Naive thymus-derived CD8-positive, alpha-beta T cell (primary cell): Measurements from ENCODE around the gene CPED1. TPM values are rescaled to one million over a fixed set of nuclear protein-coding genes. Genes with fewer than 3 reads are reported as not detected.
A peak's percentile ranks its signal among the peaks of the same experiment; 100 is the strongest.

Source experiments
- ATAC-seq, 2 donors: fragments of 150-1000 bp; cut with Tn5 transposase in 1 of 2; sonication (Bioruptor Pico), chemical (Tn5 transposase) in 1 of 2; 1 replicate in 1 of 2; 2 replicates in 1 of 2; pipeline ENCODE4 v1.10.0; 2021; ENCODE audit warnings: mild to moderate bottlenecking in 2 of 2, moderate library complexity in 2 of 2
- POLR2A ChIA-PET: fragments of 350-600 bp; sonication (Branson Sonifier 250); formaldehyde crosslinking; loops from one replicate; lab custom pipeline; 2021; ENCODE audit warnings: antibody characterized with exemption; lab: Charles Lee
- DNase-seq, 10 donors: peaks; one replicate each; pipeline versions ENCODE4 v3.0.0 to v3.0.0-alpha.2; 2020 to 2022
- H3K27ac Mint-ChIP-seq, 10 donors: one replicate each; pipeline ENCODE4 v1.8.0; 2020 to 2022; ENCODE audit warnings: mild to moderate bottlenecking in 10 of 10, mixed read lengths in 10 of 10, moderate library complexity in 4 of 10, inconsistent platforms in 1 of 10
- H3K27me3 Mint-ChIP-seq, 5 donors: one replicate each; pipeline ENCODE4 v1.8.0; 2021 to 2022; ENCODE audit warnings: mixed read lengths in 5 of 5
- H3K36me3 Mint-ChIP-seq, 3 donors: one replicate each; pipeline ENCODE4 v1.8.0; 2020 to 2022; ENCODE audit warnings: mixed read lengths in 3 of 3, mild to moderate bottlenecking in 2 of 3, inconsistent platforms in 1 of 3
- H3K4me1 Mint-ChIP-seq, 4 donors: one replicate each; pipeline ENCODE4 v1.8.0; 2021 to 2022; ENCODE audit warnings: mixed read lengths in 4 of 4
- H3K4me3 Mint-ChIP-seq, 10 donors: one replicate each; pipeline ENCODE4 v1.8.0; 2020 to 2022; ENCODE audit warnings: mild to moderate bottlenecking in 10 of 10, mixed read lengths in 10 of 10, moderate library complexity in 6 of 10, inconsistent platforms in 1 of 10
- H3K9me3 Mint-ChIP-seq, 9 donors: one replicate each; pipeline ENCODE4 v1.8.0; 2020 to 2022; ENCODE audit warnings: mixed read lengths in 9 of 9, mild to moderate bottlenecking in 3 of 9, inconsistent platforms in 1 of 9, moderate library complexity in 1 of 9
- polyA plus RNA-seq, 3 donors: library from polyadenylated mRNA; unstranded; fragments of 300-500 nt; fragmentation: Illumina TruSeq; gene quantifications; one replicate each; pipeline ENCODE4 v1.2.3, GENCODE V29; 2021
- total RNA-seq, 8 experiments: library from RNA in 2 of 8; stranded (reverse) in 2 of 8; gene quantifications; one replicate each; pipeline ENCODE4 v1.2.3 and lab custom pipeline; 2021 to 2026

Gene CPED1
- total and polyA plus RNA-seq, 5 experiments from 2014 or later: not detected

- peaks cover 23 to 49% (median 39%) of the 10 kb centered on the region in 5 donors for H3K27me3 Mint-ChIP-seq
- ATAC-seq (no peak), DNase-seq (no peak)
- POLR2A ChIA-PET: no interaction called here
- no peaks in the 10 kb centered on the region for H3K9me3 Mint-ChIP-seq
- H3K36me3 Mint-ChIP-seq: no peaks in the 10 kb centered on the region
- no peak overlapping the region for H3K4me3 Mint-ChIP-seq
- peaks cover 7 to 19% (median 16%) of the 10 kb centered on the region in 4 donors for H3K4me1 Mint-ChIP-seq
- H3K27ac Mint-ChIP-seq: no peak overlapping the region
These were observed 4.1 kb upstream of the CPED1 start for GRCh38 chr7:120984406-120984805.

DNA sequence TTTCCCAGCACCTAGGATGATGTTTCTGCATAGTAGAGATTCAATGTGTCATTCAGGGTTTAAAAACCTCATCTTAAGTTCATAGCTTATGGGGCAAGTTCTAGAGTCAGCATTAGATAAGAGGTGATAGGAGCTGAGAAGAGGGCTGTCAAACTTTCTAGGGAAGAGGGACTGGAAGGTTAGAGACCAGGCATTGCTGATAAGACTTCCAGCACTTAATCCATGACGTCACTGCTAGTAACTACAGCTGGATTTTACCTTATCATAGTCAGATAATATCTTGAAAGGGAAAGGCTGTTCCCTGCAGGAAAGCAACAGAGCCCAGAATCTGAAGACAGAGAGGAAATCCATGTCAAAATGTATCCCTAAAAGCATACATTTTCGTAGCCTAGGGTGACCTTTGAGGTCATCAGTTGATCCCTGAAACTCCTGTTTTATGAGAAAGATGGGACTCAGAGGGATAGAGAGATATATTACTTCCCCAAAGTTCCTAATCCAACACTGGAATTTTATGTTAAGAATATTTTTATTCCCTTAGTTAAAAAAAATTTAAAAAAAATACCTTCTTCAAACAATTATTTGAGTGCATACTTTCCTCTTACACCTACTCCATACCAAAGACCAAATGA, 3.3 kb upstream of the CPED1 start:
- peaks cover 30 to 57% (median 43%) of the 10 kb centered on the region in 5 donors for H3K27me3 Mint-ChIP-seq
- DNase-seq (no peak), ATAC-seq (no peak)
- H3K9me3 Mint-ChIP-seq: no peaks in the 10 kb centered on the region
- H3K4me1 Mint-ChIP-seq: peaks cover 7 to 24% (median 16%) of the 10 kb centered on the region in 4 donors
- no peak overlapping the region for H3K4me3 Mint-ChIP-seq
- POLR2A ChIA-PET: no interaction called here
- H3K27ac Mint-ChIP-seq: no peak overlapping the region
- no peaks in the 10 kb centered on the region for H3K36me3 Mint-ChIP-seq

- ATAC-seq (no peak), DNase-seq (no peak)
- no peaks in the 10 kb centered on the region for H3K9me3 Mint-ChIP-seq
- H3K36me3 Mint-ChIP-seq: no peaks in the 10 kb centered on the region
- peaks cover 34 to 59% (median 43%) of the 10 kb centered on the region in 5 donors for H3K27me3 Mint-ChIP-seq
- POLR2A ChIA-PET: interaction anchor here (0.6 kb wide), 1 partner anchor 26 kb away, joined by 7 read pairs; no protein-coding TSS in a partner anchor
- H3K27ac Mint-ChIP-seq: no peak overlapping the region
- H3K4me3 Mint-ChIP-seq: no peak overlapping the region
- peaks cover 7 to 28% (median 16%) of the 10 kb centered on the region in 4 donors for H3K4me1 Mint-ChIP-seq
These were observed 2.7 kb upstream of the CPED1 start for GRCh38 chr7:120985839-120986238.

GRCh38 chr7:120986650-120987049, 1.9 kb upstream of the CPED1 start:
- DNase-seq (no peak), ATAC-seq (no peak)
- peaks cover 7 to 30% (median 16%) of the 10 kb centered on the region in 4 donors for H3K4me1 Mint-ChIP-seq
- no peaks in the 10 kb centered on the region for H3K36me3 Mint-ChIP-seq
- no peak overlapping the region for H3K27ac Mint-ChIP-seq
- H3K27me3 Mint-ChIP-seq: peaks cover 34 to 59% (median 43%) of the 10 kb centered on the region in 5 donors
- POLR2A ChIA-PET: no interaction called here
- no peaks in the 10 kb centered on the region for H3K9me3 Mint-ChIP-seq
- no peak overlapping the region for H3K4me3 Mint-ChIP-seq

DNA sequence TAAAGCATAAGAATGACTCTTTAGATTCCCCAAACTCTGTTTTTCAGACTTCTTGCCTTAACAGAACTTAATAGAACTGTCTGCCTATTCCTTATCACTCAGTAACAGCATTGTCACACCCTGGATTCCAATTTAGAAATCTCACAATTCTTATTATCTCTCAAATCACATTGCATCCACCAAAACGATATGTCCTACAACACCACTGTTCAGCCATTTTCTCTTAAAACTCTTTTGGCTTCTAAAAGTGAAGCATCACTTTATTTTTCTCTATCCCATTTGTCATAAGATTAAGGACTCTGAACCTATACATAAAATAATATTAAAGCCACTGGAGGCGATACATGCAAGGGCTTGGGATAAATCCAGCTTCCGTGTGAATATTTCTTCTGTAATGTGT, 1.2 kb upstream of the CPED1 start:
- Mint-ChIP-seq H3K9me3 (no peaks in the 10 kb centered on the region), H3K27ac (peak overlapping the region in 1 of 10 donors; percentile 14), H3K4me1 (peaks cover 7 to 30% (median 16%) of the 10 kb centered on the region in 4 donors), H3K36me3 (no peaks in the 10 kb centered on the region), H3K27me3 (peaks cover 35 to 59% (median 43%) of the 10 kb centered on the region in 5 donors), H3K4me3 (no peak overlapping the region)
- POLR2A ChIA-PET: interaction anchor here (1.4 kb wide), 1 partner anchor 11 kb away, joined by 3 read pairs; no protein-coding TSS in a partner anchor
- ATAC-seq (no peak), DNase-seq (no peak)

DNA sequence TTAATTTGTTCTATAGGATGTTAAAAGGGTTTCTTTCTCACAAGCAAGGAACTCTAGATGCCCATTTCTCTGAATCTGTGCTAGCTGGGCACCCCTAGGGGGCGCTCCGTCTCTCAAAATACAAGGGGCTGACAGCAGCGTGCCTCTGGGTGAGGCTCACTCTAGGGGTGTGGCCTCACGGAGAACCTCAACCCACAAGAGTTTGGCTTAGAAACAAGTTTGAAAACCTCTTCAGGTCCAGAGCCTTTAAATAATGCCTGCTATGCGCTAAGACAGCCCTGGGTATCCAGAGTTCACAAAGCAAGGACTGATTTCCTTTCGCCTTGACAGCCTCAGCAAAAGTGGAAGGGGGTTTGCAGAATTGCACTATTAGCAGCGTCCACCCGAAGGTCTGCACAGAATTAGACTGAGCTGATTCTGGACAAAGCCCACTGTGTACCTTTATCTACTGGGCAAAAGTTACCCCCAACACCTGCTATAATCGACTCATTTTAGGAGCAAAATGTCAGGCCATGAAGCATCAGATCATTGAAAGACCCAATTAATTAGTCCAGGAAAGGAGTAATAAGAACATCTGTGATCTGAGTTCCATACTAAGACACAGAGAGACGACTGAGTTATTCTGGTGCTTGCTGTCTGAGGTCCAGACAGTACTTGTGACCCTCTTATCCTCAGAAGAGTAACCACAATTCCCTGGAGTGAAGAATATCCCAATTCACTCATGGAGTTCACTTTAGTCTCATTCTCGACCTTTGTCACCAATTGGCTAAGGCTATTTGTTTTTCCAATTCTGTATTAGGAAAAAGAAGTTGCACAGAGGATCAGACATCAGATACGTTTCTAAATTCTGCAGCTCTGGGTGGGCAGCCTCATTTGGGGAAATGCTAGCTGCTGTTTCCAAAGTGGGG, 574 bp upstream of the CPED1 start:
- Mint-ChIP-seq H3K4me3 (peak overlapping the region; percentile 47 to 89 (median 78)), H3K9me3 (no peaks in the 10 kb centered on the region), H3K27me3 (peaks cover 35 to 59% (median 43%) of the 10 kb centered on the region in 5 donors), H3K36me3 (no peaks in the 10 kb centered on the region), H3K27ac (peak overlapping the region in 2 of 10 donors; percentile 2 to 25), H3K4me1 (peaks cover 7 to 30% (median 16%) of the 10 kb centered on the region in 4 donors)
- peak; percentile 73 to 93 (median 82) for DNase-seq
- POLR2A ChIA-PET: interaction anchor here (1.0 to 1.4 kb wide), 2 partner anchors 8 to 10 kb away, joined by 3 read pairs; no protein-coding TSS in a partner anchor
- ATAC-seq: peak; percentile 97 to 99

DNA sequence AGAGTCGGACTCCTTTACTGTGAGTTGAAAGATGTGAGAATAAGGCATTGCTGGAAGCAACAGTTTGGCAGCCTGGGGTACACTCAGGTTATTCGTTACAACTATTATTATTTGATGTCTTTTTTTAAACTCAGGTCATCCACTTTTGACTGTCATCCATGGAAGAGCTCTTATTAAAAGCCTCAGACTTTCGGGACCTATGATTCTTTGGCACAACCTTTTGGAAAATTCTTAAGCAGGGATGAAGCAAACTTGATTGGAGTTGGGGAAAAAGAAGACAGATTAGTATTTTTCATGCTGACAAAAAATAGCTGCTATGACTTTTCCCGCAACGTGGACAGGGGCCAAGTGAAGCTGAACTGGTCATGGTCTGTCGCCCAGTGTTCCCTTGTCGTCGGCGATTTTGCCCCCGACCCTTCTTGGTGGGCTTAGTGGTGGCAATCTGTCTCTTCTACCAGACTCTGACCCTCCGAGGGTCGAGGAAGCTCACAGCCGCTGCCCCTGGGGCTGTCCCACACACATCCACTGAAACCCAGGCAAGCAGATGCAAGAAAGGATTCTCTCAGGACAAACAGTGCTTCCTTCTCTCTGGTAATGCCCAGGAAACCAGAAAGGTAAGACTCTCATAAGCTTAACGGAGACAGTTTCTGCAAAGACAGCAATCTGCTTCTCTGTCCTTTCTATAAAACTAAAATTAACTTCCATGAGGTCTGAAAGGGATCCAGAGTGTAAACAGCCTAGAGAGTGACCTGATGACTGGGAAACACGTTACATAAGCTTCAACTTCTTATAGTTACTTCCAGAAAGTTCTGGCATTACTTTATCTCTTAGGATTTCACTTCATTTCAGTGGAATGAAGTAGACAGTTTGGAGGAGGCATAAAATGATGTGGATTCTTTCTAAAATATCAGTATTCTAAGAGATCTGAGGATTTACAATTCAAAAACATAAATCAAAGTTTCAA, 1.0 kb downstream of the CPED1 start:
- Mint-ChIP-seq H3K36me3 (no peaks in the 10 kb centered on the region), H3K27ac (no peak overlapping the region), H3K4me3 (peak overlapping the region in 6 of 10 donors; percentile 75 to 89 (median 82)), H3K27me3 (peaks cover 34 to 54% (median 46%) of the 10 kb centered on the region in 5 donors), H3K4me1 (peaks cover 7 to 30% (median 16%) of the 10 kb centered on the region in 4 donors), H3K9me3 (no peaks in the 10 kb centered on the region)
- no peak for ATAC-seq
- DNase-seq: no peak
- POLR2A ChIA-PET: no interaction called here

GRCh38 chr7:120990468-120991118, 2.1 kb downstream of the CPED1 start:
- no peak overlapping the region for H3K4me3 Mint-ChIP-seq
- no peaks in the 10 kb centered on the region for H3K9me3 Mint-ChIP-seq
- peaks cover 32 to 53% (median 40%) of the 10 kb centered on the region in 5 donors for H3K27me3 Mint-ChIP-seq
- H3K36me3 Mint-ChIP-seq: no peaks in the 10 kb centered on the region
- no peak for DNase-seq
- POLR2A ChIA-PET: no interaction called here
- peaks cover 12 to 38% (median 24%) of the 10 kb centered on the region in 4 donors for H3K4me1 Mint-ChIP-seq
- no peak for ATAC-seq
- no peak overlapping the region for H3K27ac Mint-ChIP-seq

DNA sequence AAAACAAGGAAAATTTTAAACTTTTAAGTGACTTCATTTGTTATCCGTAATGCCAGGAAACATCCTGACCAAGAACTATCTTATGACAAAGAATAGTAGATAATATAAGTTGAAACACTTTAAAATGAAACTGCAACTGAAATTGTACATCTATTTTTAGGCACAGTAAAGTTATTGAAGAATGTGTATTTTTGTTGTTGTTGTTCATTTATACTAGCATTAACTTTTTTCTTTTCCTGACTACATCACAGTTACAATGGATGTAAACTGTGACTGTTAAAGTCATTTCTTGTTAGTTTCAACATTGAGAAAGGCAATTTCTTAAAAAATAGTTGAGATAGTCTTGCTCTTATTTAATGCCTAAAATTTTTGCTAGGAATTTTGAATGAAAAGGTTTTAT, 2.6 kb downstream of the CPED1 start:
- peaks cover 32 to 50% (median 37%) of the 10 kb centered on the region in 5 donors for H3K27me3 Mint-ChIP-seq
- no peak overlapping the region for H3K4me3 Mint-ChIP-seq
- peaks cover 16 to 44% (median 29%) of the 10 kb centered on the region in 4 donors for H3K4me1 Mint-ChIP-seq
- H3K9me3 Mint-ChIP-seq: no peaks in the 10 kb centered on the region
- DNase-seq: no peak
- POLR2A ChIA-PET: no interaction called here
- no peak for ATAC-seq
- H3K36me3 Mint-ChIP-seq: no peaks in the 10 kb centered on the region
- no peak overlapping the region for H3K27ac Mint-ChIP-seq

GRCh38 chr7:120991581-120991980, 3.1 kb downstream of the CPED1 start:
- Mint-ChIP-seq H3K9me3 (no peaks in the 10 kb centered on the region), H3K27me3 (peaks cover 28 to 46% (median 32%) of the 10 kb centered on the region in 5 donors), H3K27ac (no peak overlapping the region), H3K4me3 (no peak overlapping the region), H3K4me1 (peaks cover 19 to 47% (median 33%) of the 10 kb centered on the region in 4 donors), H3K36me3 (no peaks in the 10 kb centered on the region)
- POLR2A ChIA-PET: no interaction called here
- DNase-seq (no peak), ATAC-seq (no peak)

DNA sequence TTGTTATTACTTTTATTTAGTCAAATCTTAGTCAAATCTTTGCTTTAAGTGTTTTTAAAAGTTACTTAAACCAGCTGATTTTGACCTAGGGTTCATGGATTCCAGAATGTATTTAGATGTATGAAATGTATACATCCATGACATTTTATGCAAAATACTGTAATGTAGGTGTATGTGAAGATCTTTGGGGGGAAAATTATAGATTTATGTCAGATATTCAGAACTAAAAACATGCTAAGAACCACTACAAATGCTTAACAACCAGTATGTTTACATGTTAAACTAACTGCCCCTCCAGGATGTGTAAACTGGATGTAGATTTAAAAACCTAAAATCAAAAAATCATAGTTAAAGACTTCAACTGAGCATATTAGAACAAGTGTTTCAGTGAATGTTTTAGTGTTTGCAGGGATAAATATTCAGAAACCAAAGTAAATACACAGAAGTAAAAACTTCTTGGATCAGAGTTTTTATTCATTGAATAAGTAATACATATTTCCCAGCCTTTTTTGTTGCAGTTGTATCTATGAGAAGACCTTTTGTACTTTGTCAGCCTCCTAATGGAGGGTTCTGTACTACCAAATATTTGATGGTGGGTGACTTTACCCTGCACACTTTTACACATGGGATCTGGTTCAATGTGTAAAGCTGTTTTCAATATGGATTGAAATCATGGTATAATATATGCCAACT, 3.9 kb downstream of the CPED1 start:
- H3K27ac Mint-ChIP-seq: no peak overlapping the region
- H3K4me1 Mint-ChIP-seq: peaks cover 23 to 53% (median 38%) of the 10 kb centered on the region in 4 donors
- no peak overlapping the region for H3K4me3 Mint-ChIP-seq
- H3K27me3 Mint-ChIP-seq: peaks cover 24 to 37% (median 27%) of the 10 kb centered on the region in 5 donors
- no peaks in the 10 kb centered on the region for H3K9me3 Mint-ChIP-seq
- DNase-seq (no peak), ATAC-seq (no peak)
- POLR2A ChIA-PET: no interaction called here
- no peaks in the 10 kb centered on the region for H3K36me3 Mint-ChIP-seq
